ENCODE measurements around the gene DCC.

- TF ChIP-seq POLR2A (IDR thresholded peaks at IDR 0.05) = no peak
- TF ChIP-seq, protein P1, sequence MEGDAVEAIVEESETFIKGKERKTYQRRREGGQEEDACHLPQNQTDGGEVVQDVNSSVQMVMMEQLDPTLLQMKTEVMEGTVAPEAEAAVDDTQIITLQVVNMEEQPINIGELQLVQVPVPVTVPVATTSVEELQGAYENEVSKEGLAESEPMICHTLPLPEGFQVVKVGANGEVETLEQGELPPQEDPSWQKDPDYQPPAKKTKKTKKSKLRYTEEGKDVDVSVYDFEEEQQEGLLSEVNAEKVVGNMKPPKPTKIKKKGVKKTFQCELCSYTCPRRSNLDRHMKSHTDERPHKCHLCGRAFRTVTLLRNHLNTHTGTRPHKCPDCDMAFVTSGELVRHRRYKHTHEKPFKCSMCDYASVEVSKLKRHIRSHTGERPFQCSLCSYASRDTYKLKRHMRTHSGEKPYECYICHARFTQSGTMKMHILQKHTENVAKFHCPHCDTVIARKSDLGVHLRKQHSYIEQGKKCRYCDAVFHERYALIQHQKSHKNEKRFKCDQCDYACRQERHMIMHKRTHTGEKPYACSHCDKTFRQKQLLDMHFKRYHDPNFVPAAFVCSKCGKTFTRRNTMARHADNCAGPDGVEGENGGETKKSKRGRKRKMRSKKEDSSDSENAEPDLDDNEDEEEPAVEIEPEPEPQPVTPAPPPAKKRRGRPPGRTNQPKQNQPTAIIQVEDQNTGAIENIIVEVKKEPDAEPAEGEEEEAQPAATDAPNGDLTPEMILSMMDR (IDR thresholded peaks at IDR 0.05) = no peak
Measured at GRCh38 chr18:52402814-52403213, 62.8 kb downstream of the DCC start.

Data from body of pancreas (tissue), 4 donors.